Endodermal cell (in vitro differentiated cells): ENCODE data around the gene GALNT14. TPM values are rescaled to one million over a fixed set of nuclear protein-coding genes. Genes with fewer than 3 reads are reported as not detected.

Experiments
- DNase-seq: peaks from one replicate; pipeline ENCODE4 v3.0.0-alpha.2; 2017
- H3K27ac ChIP-seq: 2 replicates; pipeline ENCODE4 v1.5.1; 2013; ENCODE audit warnings: mild to moderate bottlenecking, low read depth, low read length, moderate library complexity
- H3K27me3 ChIP-seq: 2 replicates; pipeline ENCODE4 v1.6.1; 2013; ENCODE audit warnings: mild to moderate bottlenecking, low read length, moderate library complexity; ENCODE audit not compliant: insufficient read depth, control insufficient read depth, poor library complexity, severe bottlenecking
- H3K36me3 ChIP-seq: 2 replicates; pipeline ENCODE4 v1.7.0; 2013; ENCODE audit warnings: mild to moderate bottlenecking, low read length, moderate library complexity; ENCODE audit not compliant: control insufficient read depth, insufficient read depth
- H3K4me1 ChIP-seq: one replicate; pipeline ENCODE4 v1.7.0; 2013; ENCODE audit warnings: low read length; ENCODE audit not compliant: control insufficient read depth, insufficient read depth
- H3K4me3 ChIP-seq: 2 replicates; pipeline ENCODE4 v1.5.1; 2013; ENCODE audit warnings: mild to moderate bottlenecking, low read length, moderate library complexity
- H3K9ac ChIP-seq: 2 replicates; pipeline ENCODE4 v1.6.1; 2013; ENCODE audit warnings: mild to moderate bottlenecking, low read length, moderate library complexity; ENCODE audit not compliant: poor library complexity, severe bottlenecking; ENCODE audit errors: extremely low read depth
- H3K9me3 ChIP-seq: 2 replicates; pipeline ENCODE4 v1.6.1; 2013; ENCODE audit warnings: mild to moderate bottlenecking, low read length, moderate library complexity; ENCODE audit not compliant: control insufficient read depth
- H3K27ac Mint-ChIP-seq: 2 replicates; pipeline ENCODE4 v1.8.0; 2020; ENCODE audit warnings: mixed read lengths
- H3K27me3 Mint-ChIP-seq: 2 replicates; pipeline ENCODE4 v1.8.0; 2021; ENCODE audit warnings: mild to moderate bottlenecking, mixed read lengths; ENCODE audit not compliant: insufficient read depth
- H3K36me3 Mint-ChIP-seq: 2 replicates; pipeline ENCODE4 v1.8.0; 2020; ENCODE audit warnings: low read depth, mixed read lengths
- H3K4me1 Mint-ChIP-seq: 2 replicates; pipeline ENCODE4 v1.8.0; 2020; ENCODE audit warnings: mixed read lengths
- H3K4me3 Mint-ChIP-seq: 2 replicates; pipeline ENCODE4 v1.8.0; 2020; ENCODE audit warnings: mild to moderate bottlenecking, moderate library complexity, mixed read lengths
- H3K9me3 Mint-ChIP-seq: 2 replicates; pipeline ENCODE4 v1.8.0; 2020; ENCODE audit warnings: mild to moderate bottlenecking, mixed read lengths
- WGBS, 2 experiments: methylation state at CpG; one replicate each; pipeline versions ENCODE4 v1.1.5 to v1.1.7; 2013; ENCODE audit warnings: missing lambda C conversion rate in 2 of 2, mixed read lengths in 1 of 2; ENCODE audit not compliant: insufficient coverage in 1 of 2, insufficient read length in 1 of 2; 5-methylcytosine and 5-hydroxymethylcytosine counted together
- total RNA-seq, 2 donors: library from RNA; stranded (reverse); fragmentation: NEBNext Ultra II Directional in 1 of 2; extraction: Animal tissue kit (Norgen Biotek cat#: 25700) in 1 of 2; gene quantifications; 2 replicates in 1 of 2; 3 replicates in 1 of 2; pipeline ENCODE4 v1.2.1, GENCODE V29; 2021
- TF ChIP-seq, protein P1 (sequence below): fragments of 200-600 bp; sonication (generic); conservative IDR thresholded peaks from 2 replicates; pipeline ENCODE4 v1.5.0; 2021; ENCODE audit warnings: antibody characterized with exemption, mild to moderate bottlenecking

GALNT14 gene
- total RNA-seq, 2 donors from 2014 or later = 1.4 TPM

DNA sequence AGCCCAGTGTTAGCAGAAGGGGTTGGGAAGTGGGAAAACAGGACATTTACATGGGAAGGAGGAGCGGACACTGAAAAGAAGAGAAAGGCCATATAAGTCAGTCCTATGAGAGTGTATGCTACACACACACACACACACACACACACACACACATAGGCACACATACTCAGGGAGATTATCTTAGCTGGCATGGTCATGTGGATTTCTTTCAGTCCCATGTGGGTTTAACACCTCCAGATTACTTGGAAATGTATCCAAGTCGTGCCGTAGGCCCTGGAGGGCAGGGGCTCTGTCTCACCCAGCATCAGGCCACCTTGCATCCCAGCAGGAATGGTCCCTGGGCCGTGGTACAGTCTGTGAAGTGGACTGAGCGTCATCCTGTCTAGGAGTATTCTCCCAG is 217.7 kb downstream of the GALNT14 start:
- Mint-ChIP-seq H3K4me1 (no peaks in the 10 kb centered on the region), H3K27me3 (no peaks in the 10 kb centered on the region), H3K36me3 (no peaks in the 10 kb centered on the region), H3K4me3 (no peak overlapping the region), H3K27ac (no peak overlapping the region), H3K9me3 (no peaks in the 10 kb centered on the region)
- WGBS, 2 experiments = 90 to 92% methylated on average over 2 to 4 of the region's 5 CpGs
- Histone ChIP-seq H3K4me1 (peaks cover 3% of the 10 kb centered on the region), H3K9ac (no peak overlapping the region), H3K27ac (no peak overlapping the region), H3K36me3 (no peaks in the 10 kb centered on the region), H3K9me3 (no peaks in the 10 kb centered on the region), H3K4me3 (no peak overlapping the region), H3K27me3 (no peaks in the 10 kb centered on the region)
- TF ChIP-seq, protein P1, sequence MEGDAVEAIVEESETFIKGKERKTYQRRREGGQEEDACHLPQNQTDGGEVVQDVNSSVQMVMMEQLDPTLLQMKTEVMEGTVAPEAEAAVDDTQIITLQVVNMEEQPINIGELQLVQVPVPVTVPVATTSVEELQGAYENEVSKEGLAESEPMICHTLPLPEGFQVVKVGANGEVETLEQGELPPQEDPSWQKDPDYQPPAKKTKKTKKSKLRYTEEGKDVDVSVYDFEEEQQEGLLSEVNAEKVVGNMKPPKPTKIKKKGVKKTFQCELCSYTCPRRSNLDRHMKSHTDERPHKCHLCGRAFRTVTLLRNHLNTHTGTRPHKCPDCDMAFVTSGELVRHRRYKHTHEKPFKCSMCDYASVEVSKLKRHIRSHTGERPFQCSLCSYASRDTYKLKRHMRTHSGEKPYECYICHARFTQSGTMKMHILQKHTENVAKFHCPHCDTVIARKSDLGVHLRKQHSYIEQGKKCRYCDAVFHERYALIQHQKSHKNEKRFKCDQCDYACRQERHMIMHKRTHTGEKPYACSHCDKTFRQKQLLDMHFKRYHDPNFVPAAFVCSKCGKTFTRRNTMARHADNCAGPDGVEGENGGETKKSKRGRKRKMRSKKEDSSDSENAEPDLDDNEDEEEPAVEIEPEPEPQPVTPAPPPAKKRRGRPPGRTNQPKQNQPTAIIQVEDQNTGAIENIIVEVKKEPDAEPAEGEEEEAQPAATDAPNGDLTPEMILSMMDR = no peak
- DNase-seq = no peak

DNA sequence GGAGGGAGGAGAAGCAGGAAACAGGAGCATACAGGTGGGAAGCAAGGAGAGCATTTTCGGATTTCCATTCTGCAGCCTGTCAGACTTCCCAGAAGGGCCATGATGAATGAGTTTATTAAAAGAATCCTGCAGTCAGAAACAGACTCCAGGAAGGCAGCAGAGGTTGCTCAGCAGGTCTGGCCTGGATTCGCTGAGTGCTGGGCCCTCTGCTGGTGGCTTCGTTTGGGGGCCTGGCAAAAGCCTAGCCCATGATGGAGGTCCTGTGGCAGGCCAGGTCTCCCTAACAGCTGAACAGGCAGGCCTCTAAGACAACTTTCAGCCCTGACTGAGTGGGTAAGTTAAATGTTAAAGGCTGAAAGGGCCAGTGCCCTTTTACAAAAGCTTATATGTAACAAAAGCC is 222.8 kb downstream of the GALNT14 start:
- H3K4me1 ChIP-seq = peaks cover 3% of the 10 kb centered on the region
- peak; percentile 92 for DNase-seq
- no peaks in the 10 kb centered on the region for H3K9me3 ChIP-seq
- 21% methylated on average over 3 of the region's 3 CpGs; no CpG with 5 or more reads in 1 of the 2 experiments for WGBS, 2 experiments
- no peak overlapping the region for H3K9ac ChIP-seq
- no peak overlapping the region for H3K4me3 ChIP-seq
- no peaks in the 10 kb centered on the region for H3K36me3 Mint-ChIP-seq
- TF ChIP-seq, protein P1 = peak; percentile 90
- no peaks in the 10 kb centered on the region for H3K36me3 ChIP-seq
- H3K27me3 ChIP-seq = no peaks in the 10 kb centered on the region
- H3K9me3 Mint-ChIP-seq = no peaks in the 10 kb centered on the region
- no peak overlapping the region for H3K4me3 Mint-ChIP-seq
- H3K27ac ChIP-seq = no peak overlapping the region
- no peaks in the 10 kb centered on the region for H3K27me3 Mint-ChIP-seq
- peaks cover 3% of the 10 kb centered on the region for H3K4me1 Mint-ChIP-seq
- no peak overlapping the region for H3K27ac Mint-ChIP-seq

DNA sequence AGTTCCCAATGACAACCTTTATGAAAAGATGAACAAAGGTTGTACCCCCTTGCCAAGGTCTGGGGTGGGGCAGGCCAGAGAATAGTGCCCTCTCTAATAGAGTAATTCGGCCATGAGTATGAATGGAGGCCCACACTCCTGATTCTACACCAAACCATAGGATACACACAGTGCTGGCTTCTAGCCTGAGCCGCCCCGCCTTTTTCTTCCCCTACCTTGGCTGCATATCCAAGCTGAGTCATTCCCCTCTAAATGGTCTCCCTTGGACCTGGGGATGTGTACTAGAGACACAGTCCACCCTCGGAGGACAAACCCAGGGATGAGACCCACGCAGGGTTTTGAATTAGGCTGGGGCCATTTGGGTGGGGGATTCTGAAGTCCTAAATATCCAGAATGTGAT is 223.8 kb downstream of the GALNT14 start:
- Mint-ChIP-seq H3K36me3 (no peaks in the 10 kb centered on the region), H3K9me3 (no peaks in the 10 kb centered on the region), H3K4me3 (no peak overlapping the region), H3K27me3 (no peaks in the 10 kb centered on the region), H3K4me1 (peaks cover 3% of the 10 kb centered on the region), H3K27ac (no peak overlapping the region)
- 90 to 91% methylated on average over 2 to 5 of the region's 5 CpGs for WGBS, 2 experiments
- Histone ChIP-seq H3K27ac (no peak overlapping the region), H3K36me3 (no peaks in the 10 kb centered on the region), H3K9ac (no peak overlapping the region), H3K4me1 (peaks cover 3% of the 10 kb centered on the region), H3K27me3 (no peaks in the 10 kb centered on the region), H3K9me3 (no peaks in the 10 kb centered on the region), H3K4me3 (no peak overlapping the region)
- TF ChIP-seq, protein P1 = no peak
- no peak for DNase-seq
